Neural cell (in vitro differentiated cells): ENCODE data around the gene TMEM126B. TPM values are rescaled to one million over a fixed set of nuclear protein-coding genes. Genes with fewer than 3 reads are reported as not detected.
"Not testable (repeated sequence)": the region's sequence is repeated elsewhere in the genome, so short reads cannot be mapped to it uniquely, and the experiment has no call there.

Experiments
- H2AFZ ChIP-seq: fragments of 200-600, 300-800 bp; sonication (generic), shearing (Covaris generic); 2 replicates; pipeline ENCODE4 v1.6.0; 2014; ENCODE audit warnings: low read depth, mild to moderate bottlenecking, antibody characterized with exemption, low read length, moderate library complexity
- H3F3A ChIP-seq: fragments of 200-600 bp; shearing (Covaris generic); 2 replicates; pipeline ENCODE4 v1.6.1; 2016; ENCODE audit warnings: mild to moderate bottlenecking, moderate library complexity, mixed read lengths, antibody characterized with exemption, low read length; ENCODE audit not compliant: insufficient read depth, poor library complexity, severe bottlenecking
- H3K27ac ChIP-seq: fragments of 200-600, 300-800 bp; sonication (generic), shearing (Covaris generic); 2 replicates; pipeline ENCODE4 v1.5.1; 2014; ENCODE audit warnings: mild to moderate bottlenecking, low read length, moderate library complexity
- H3K27me3 ChIP-seq: fragments of 300-800, 200-600 bp; sonication (generic), shearing (Covaris generic); 2 replicates; pipeline ENCODE4 v1.6.0; 2014; ENCODE audit warnings: mild to moderate bottlenecking, low read depth, low read length, moderate library complexity; ENCODE audit not compliant: insufficient read depth
- H3K36me3 ChIP-seq: fragments of 300-800, 200-600 bp; sonication (generic), shearing (Covaris generic); 2 replicates; pipeline ENCODE4 v1.5.1; 2014; ENCODE audit warnings: mild to moderate bottlenecking, antibody characterized with exemption, low read length, moderate library complexity; ENCODE audit not compliant: insufficient read depth
- H3K4me2 ChIP-seq: fragments of 300-800, 200-600 bp; sonication (generic), shearing (Covaris generic); 2 replicates; pipeline ENCODE4 v1.6.0; 2014; ENCODE audit warnings: mild to moderate bottlenecking, low read length
- H3K4me3 ChIP-seq: fragments of 300-800, 200-600 bp; sonication (generic), shearing (Covaris generic); 2 replicates; pipeline ENCODE4 v1.5.1; 2014; ENCODE audit warnings: mild to moderate bottlenecking, low read length, moderate library complexity
- H3K79me2 ChIP-seq: fragments of 200-600 bp; shearing (Covaris generic); replicated peaks from 2 replicates; pipeline ENCODE4 v1.6.0; 2014; ENCODE audit warnings: mild to moderate bottlenecking, low read length, moderate library complexity; ENCODE audit not compliant: insufficient read depth
- H3K9ac ChIP-seq: fragments of 300-800, 200-600 bp; sonication (generic), shearing (Covaris generic); 2 replicates; pipeline ENCODE4 v1.6.1; 2016; ENCODE audit warnings: mild to moderate bottlenecking, low read length, mixed read lengths
- H3K9me2 ChIP-seq: fragments of 200-600 bp; shearing (Covaris generic); 2 replicates; pipeline ENCODE4 v1.6.1; 2016; ENCODE audit warnings: mild to moderate bottlenecking, low read length, mixed read lengths; ENCODE audit not compliant: insufficient read depth
- H3K9me3 ChIP-seq: fragments of 200-600, 300-800 bp; sonication (generic), shearing (Covaris generic); 2 replicates; pipeline ENCODE4 v1.6.1; 2016; ENCODE audit warnings: mild to moderate bottlenecking, mixed run types, low read length, moderate library complexity, mixed read lengths
- H4K20me1 ChIP-seq: fragments of 200-600 bp; shearing (Covaris generic); 2 replicates; pipeline ENCODE4 v1.6.1; 2016; ENCODE audit warnings: mild to moderate bottlenecking, mixed run types; ENCODE audit not compliant: insufficient read depth
- CTCF ChIP-seq: fragments of 450-650 bp; IDR thresholded peaks from 2 replicates; pipeline ENCODE4 v1.5.1; 2014; ENCODE audit warnings: antibody characterized with exemption, mild to moderate bottlenecking, moderate library complexity; ENCODE audit not compliant: poor library complexity, severe bottlenecking
- SMC3 ChIP-seq: fragments of 450-650 bp; conservative IDR thresholded peaks from 2 replicates; pipeline ENCODE4 v1.6.1; 2014; ENCODE audit warnings: antibody characterized with exemption, mild to moderate bottlenecking, moderate library complexity; ENCODE audit not compliant: poor library complexity
- polyA plus RNA-seq: library from polyadenylated mRNA; depleted of rRNA; stranded (reverse); fragments of >200 nt; gene quantifications from 2 replicates; pipeline ENCODE4 v1.2.3, GENCODE V29; 2014
- TF ChIP-seq, protein P1 (sequence below): IDR thresholded peaks from 2 replicates; pipeline ENCODE4 v1.6.1; 2012; ENCODE audit warnings: borderline replicate concordance

The TMEM126B gene
- polyA plus RNA-seq, 1 donor from 2014 or later = 111 TPM

- Histone ChIP-seq H3F3A (no peaks in the 10 kb centered on the region), H4K20me1 (no peaks in the 10 kb centered on the region), H2AFZ (no peak overlapping the region), H3K4me2 (no peak overlapping the region), H3K27me3 (no peaks in the 10 kb centered on the region), H3K4me3 (no peak overlapping the region), H3K36me3 (peaks cover 8% of the 10 kb centered on the region), H3K9ac (no peak overlapping the region), H3K9me2 (no peaks in the 10 kb centered on the region), H3K9me3 (no peaks in the 10 kb centered on the region), H3K27ac (no peak overlapping the region), H3K79me2 (peaks cover 9% of the 10 kb centered on the region)
- TF ChIP-seq, protein P1, sequence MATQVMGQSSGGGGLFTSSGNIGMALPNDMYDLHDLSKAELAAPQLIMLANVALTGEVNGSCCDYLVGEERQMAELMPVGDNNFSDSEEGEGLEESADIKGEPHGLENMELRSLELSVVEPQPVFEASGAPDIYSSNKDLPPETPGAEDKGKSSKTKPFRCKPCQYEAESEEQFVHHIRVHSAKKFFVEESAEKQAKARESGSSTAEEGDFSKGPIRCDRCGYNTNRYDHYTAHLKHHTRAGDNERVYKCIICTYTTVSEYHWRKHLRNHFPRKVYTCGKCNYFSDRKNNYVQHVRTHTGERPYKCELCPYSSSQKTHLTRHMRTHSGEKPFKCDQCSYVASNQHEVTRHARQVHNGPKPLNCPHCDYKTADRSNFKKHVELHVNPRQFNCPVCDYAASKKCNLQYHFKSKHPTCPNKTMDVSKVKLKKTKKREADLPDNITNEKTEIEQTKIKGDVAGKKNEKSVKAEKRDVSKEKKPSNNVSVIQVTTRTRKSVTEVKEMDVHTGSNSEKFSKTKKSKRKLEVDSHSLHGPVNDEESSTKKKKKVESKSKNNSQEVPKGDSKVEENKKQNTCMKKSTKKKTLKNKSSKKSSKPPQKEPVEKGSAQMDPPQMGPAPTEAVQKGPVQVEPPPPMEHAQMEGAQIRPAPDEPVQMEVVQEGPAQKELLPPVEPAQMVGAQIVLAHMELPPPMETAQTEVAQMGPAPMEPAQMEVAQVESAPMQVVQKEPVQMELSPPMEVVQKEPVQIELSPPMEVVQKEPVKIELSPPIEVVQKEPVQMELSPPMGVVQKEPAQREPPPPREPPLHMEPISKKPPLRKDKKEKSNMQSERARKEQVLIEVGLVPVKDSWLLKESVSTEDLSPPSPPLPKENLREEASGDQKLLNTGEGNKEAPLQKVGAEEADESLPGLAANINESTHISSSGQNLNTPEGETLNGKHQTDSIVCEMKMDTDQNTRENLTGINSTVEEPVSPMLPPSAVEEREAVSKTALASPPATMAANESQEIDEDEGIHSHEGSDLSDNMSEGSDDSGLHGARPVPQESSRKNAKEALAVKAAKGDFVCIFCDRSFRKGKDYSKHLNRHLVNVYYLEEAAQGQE = no peak
These were observed 22.7 kb downstream of the TMEM126B start for GRCh38 chr11:85651118-85651517.

DNA sequence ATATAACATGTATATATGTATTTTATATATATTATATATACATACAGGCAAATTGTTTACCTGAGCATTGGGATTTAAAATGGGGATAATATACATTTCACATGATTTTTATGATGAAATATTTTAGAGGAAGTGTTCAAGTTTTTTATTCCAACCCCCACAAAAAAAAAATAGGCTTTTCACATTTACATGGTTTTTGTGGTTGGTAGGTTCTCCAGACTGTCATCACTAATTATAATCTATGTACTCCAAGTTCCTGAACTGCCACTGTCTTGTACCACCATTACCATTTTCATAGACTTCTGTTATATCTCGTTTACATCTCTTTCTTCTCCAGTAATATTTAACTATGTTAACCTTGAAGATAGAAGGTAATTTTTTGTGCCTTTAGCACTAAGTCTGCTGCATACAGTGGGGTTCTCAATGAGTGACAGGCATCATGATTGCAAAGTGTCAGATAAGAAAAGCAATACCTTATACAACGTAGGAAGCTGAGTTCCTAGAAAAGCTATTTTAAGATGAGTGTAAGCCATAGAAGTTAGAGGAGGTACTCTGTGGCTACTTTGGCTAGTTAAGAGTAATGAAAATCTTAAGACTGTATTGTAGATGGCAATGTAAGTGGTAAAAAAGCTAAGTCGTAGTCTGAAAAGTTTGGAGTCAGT is 24.5 kb downstream of the TMEM126B start:
- TF ChIP-seq SMC3 (no peak), CTCF (no peak)
- Histone ChIP-seq H3F3A (no peaks in the 10 kb centered on the region), H3K79me2 (peaks cover 14% of the 10 kb centered on the region), H3K9me2 (no peaks in the 10 kb centered on the region), H3K9me3 (no peaks in the 10 kb centered on the region), H4K20me1 (no peaks in the 10 kb centered on the region), H3K9ac (no peak overlapping the region), H3K4me3 (no peak overlapping the region), H3K27me3 (no peaks in the 10 kb centered on the region), H3K36me3 (peaks cover 14% of the 10 kb centered on the region), H2AFZ (no peak overlapping the region), H3K4me2 (no peak overlapping the region), H3K27ac (no peak overlapping the region)

- H2AFZ ChIP-seq, H3K9ac ChIP-seq, H4K20me1 ChIP-seq, H3K4me3 ChIP-seq, H3F3A ChIP-seq, H3K27me3 ChIP-seq, H3K9me2 ChIP-seq, H3K9me3 ChIP-seq, H3K4me2 ChIP-seq, H3K27ac ChIP-seq: not testable (repeated sequence)
- peaks cover 22% of the 10 kb centered on the region for H3K36me3 ChIP-seq
- H3K79me2 ChIP-seq = peaks cover 20% of the 10 kb centered on the region
These were observed 25.9 kb downstream of the TMEM126B start for GRCh38 chr11:85654343-85654742.
